GM18868 (cell line): Measurements from ENCODE around the gene RAD51B.

Source experiments
- ATAC-seq: cut with Tn5 transposase; IDR thresholded peaks from one replicate; pipeline ENCODE4 v1.9.1; 2021; ENCODE audit warnings: mild to moderate bottlenecking, moderate library complexity; ENCODE audit not compliant: unreplicated experiment

RAD51B gene

GRCh38 chr14:68592948-68593556 is 773.5 kb downstream of the RAD51B start:
- no peak for ATAC-seq

- no peak for ATAC-seq
These were observed 774.4 kb downstream of the RAD51B start for GRCh38 chr14:68593806-68594536.

- ATAC-seq, result no peak
These were observed 775.3 kb downstream of the RAD51B start for GRCh38 chr14:68594737-68595380.

DNA sequence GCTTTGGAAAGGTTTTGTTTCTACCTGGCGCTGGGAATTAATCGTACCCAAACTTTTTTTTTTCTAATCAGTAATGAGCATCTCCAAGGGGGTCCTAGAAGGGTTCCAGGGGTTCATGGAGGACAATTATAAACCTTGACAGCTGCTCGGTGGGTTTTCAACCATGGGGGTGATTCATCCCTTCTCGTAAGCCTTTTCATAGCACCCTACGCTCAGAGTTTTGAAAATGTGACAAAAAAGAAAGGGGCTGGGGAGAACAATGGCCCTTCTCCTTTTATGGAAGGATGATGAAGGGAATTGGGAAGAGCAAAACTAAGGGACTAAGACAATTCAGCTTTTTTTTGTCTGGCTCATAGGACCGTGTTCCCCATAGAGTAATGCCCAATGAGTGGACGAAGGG is 776.6 kb downstream of the RAD51B start:
- no peak for ATAC-seq

DNA sequence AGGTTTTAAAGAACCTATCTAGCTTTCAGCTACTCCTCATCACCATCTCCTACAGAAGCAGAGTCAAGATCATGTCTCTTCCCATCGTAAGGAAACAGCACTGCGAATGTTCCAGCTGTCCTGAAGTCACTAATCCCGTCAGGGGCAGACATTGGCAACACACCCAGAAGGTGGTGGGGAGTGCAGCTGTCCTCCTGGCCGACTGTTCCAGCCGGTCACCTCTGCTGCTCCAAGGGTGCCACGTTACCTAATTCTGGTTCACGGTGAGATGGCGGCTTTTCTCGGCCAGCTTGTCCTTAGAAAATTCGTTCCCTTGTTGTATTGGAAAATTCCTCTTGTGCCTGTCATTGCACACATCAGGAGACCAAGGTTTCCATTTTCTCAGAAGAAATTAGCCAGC is 777.1 kb downstream of the RAD51B start:
- no peak for ATAC-seq

DNA sequence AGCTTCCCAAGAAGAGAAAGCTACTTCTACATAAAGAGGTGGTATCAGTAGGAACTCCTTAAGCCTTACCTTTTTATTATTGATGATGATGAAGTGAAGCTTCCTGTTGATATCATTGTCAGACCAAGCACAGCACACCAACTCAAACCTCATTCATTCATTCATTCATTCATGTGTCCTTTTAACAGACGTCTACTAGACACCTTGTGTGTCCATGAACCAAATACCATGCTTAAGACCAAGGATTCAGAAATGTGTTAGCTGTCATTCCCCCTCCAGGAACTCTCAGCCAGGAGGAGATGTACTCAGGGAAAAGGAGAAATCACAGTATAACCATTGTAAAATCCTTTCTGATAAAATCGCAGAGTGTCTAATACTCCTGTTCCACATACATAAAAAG is 778.5 kb downstream of the RAD51B start:
- ATAC-seq, result no peak

GRCh38 chr14:68598621-68599447 is 779.3 kb downstream of the RAD51B start:
- no peak for ATAC-seq

DNA sequence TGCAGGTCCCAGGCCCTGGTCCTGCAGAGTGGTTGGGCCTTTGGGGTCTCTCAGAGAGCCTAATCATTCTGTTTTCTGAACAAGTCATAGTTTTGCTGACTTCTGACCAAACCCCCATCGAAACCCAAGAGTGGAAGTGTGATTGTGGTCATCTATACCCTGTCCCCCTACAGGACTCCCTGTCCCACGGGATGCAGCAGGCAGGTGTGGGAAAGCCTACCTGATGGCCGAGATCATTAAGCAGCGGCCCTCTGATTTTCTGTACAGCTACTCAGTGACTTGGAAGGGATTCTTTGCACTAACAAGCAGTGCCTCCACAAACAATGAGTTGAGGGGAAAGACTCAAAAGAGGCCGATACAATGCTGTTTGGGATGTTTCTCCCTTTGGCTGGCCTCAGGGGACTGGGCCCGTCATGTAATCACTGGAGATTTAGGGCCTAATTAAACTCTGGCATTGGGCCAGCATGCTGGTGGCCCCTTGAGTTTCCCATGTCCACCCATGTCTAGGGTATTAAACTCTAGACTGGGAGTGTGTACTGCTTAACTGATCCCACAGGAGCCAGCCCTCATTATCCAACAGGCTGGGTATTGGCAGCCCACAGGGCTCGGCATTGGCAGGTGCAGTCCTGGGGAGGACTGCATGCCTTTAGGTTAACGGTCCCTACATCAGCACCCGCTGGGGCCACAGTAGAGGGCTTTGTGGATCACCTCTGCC is 780.5 kb downstream of the RAD51B start:
- ATAC-seq, result no peak

DNA sequence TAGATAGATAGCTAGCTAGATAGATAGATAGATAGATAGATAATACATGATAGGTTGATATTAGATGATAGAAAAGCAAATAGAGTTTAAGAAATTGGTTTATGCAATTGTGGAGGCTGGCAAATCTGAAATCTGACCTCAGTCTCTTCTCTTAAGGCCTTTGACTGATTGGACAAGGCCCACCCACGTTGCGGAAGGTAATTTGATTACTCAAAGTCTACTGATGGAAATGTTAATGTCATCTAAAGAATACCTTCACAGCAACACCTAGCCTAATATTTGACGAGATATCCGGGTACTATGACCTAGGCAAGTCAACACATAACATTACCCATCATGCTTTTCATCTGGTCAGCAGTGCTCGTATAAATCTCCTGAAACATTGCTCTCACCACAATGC is 782.9 kb downstream of the RAD51B start:
- no peak for ATAC-seq

DNA sequence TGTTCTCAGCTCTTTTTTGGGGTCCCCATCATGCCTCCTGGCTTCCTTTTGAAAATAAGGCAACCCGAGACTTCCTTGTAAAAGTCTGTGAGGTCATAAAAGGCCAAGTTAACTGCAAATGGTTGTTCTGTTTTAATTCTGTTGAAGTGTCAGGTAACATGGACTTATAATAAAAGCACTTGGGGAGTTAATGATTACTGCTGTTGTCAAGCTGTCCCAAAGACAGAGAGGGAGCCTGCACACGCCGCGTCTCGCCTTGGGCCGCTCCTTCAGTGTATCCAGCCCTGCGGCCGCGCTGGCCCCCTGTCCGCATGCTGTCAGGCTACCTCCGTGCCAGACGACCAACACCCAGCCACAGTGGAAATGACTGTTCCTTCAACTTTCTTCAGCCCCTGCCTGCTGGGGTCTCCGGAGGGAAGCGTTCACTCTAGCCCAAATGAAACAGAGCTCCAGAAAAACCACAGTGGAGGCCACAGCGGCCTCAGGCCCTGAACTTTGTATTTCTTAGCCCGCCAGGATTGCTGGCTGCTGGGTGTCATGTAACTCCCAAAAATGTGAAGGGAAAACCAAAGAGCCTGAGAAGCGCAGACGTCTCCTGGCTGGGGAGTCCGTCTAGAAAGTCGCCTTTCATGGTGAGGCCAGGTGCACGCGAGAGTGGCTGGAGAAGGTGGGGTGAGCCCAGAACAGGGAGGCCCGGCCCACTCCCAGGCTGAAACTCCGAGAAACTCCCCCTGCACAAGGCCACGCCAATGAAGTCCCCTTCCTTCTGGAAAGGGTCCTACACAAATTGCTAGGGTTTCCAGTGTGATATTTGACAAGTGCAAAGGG is 784.2 kb downstream of the RAD51B start:
- ATAC-seq, result no peak

DNA sequence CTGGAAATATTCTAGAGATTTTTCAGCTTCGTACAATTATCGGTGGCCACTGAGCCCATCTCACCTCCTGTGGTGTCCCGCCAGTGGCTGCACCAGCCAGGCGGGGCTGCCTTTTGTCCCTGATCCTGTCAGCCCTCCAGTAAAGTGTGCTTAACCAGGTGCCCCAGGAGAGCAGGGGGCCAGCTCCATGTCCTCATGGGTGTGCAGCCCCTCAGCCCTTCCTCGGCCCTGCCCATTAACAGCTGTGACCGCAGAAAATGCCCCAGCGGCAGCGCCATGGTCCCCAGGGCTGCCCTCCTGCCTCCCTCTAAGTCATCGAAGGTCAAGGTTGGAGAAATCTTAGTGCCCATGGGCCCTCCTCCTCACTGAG is 784.8 kb downstream of the RAD51B start:
- no peak for ATAC-seq

GRCh38 chr14:68604822-68605221 is 785.2 kb downstream of the RAD51B start:
- no peak for ATAC-seq

DNA sequence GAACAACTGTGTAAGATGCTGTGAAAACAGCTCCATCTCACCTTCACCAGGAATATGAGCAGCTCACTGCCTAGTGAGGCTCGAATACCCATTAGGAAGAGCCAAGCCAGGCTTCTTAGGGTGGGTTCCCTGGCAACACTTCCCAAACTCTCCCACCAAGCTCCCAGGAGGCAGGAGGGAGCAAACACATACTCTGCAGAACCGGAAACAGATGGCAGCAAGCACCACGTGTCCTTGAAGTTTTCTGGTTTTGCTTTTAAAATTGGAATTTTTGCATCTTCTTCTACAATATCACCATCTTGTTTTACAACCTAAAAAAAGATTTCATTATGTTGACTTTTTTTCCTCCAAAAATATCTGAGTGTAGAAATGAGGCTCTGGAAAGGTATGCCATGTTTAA is 786.6 kb downstream of the RAD51B start:
- no peak for ATAC-seq

DNA sequence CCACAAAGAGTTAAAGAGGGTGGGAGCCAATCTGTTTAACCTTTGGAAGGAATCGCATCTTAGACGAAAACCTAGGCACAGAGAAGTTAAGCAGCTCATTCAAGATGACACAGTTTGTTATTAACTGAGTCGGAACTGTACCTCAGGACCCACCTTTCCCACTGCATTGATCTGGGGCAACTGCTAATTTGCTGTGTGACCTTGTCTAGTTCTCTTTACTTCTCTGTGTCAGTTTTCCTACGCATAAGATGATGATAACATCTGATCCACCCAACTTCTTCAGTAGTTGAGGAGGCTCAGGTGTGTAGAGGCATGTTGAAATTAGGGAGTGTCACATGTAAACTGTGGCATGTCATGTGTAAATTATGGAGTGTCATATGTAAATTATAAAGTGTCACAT is 787.1 kb downstream of the RAD51B start:
- ATAC-seq, result no peak

DNA sequence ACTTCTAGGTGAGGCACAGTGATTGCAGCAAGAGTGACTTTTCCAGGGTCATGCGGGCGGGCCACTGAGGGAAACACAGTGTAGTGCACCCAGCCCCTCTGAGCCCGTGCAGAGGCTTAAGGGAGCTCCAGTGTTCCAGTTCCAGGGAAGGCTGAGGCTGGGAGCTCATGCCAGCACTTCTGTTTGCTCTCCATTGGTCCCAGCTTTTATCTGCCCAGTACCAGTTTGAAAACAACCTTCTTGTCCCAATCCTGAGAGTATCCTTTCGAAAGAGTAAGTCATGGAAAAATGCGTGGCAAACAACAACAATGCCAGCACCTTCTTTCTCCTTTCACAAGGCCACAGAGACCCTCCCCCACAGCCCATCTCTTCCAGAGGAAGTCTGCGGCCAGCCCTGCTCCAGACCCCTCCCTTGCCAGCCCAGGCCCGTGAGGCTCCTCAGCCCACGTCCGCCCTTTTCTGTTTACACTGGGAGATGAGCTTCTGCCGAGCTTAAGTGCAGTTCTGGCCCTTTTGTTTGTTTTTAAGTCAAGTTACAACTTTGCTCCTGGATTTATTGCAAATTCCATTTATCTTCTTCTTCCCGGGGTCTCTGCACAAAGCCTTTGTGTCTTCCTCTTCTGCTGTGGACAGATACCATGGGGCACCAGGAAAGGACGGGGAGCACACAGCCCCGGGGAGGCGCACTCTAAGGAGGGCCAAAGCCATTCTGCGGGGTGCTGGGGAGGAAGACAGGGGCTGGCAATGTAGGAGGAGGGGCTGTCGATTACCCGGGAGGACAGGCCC is 787.7 kb downstream of the RAD51B start:
- ATAC-seq, result no peak

- ATAC-seq, result no peak
These were observed 788.4 kb downstream of the RAD51B start for GRCh38 chr14:68607867-68608573.

DNA sequence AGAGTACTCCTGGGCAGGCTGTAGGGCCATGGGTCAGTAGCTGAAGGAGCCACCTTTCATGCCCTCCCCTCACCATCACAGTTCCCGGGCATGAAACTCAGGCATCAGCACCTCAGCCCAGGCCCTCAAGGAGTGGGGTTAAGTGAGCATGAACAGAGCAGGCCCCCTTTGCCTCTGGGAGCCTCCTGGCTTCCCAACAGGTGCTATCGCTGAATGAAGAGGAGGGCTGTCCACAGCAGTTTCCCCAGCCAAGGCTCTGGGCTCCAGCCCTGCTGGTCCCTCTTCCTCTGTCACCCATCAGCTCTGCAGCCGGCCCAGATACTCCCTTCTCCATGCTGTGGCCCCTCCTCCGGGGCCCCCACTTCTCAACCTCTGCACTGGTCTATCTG is 789.0 kb downstream of the RAD51B start:
- no peak for ATAC-seq

DNA sequence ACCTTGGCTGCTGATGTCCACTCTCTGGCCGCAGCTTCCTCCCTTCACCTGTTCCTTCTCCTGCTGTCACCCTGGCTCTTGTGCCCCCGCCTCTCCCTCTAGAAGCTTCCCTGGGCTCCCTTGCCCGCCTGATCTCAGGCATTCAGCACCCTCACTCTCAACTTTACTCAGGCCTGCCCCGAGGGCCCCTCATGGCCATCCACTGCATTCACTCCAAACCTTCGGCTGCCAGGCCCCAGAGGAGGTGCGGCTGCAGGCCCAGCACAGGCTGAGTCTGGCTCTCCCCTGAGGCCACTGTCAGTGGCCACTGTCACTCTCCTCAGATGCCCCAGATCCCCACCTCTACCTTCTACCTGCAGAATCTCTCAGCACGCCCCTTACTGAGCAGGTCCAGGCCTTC is 789.4 kb downstream of the RAD51B start:
- ATAC-seq, result no peak
